Left ventricle myocardium inferior (tissue), 1 donor: Measurements from ENCODE around the gene DPY19L1. TPM values are rescaled to one million over a fixed set of nuclear protein-coding genes. Genes with fewer than 3 reads are reported as not detected.
"Not testable (repeated sequence)": the region's sequence is repeated elsewhere in the genome, so short reads cannot be mapped to it uniquely, and the experiment has no call there.

Experiments
- DNase-seq: peaks from one replicate; pipeline ENCODE4 v3.0.0-alpha.2; 2020
- H3K27ac ChIP-seq: fragments of 200-600 bp; replicated peaks from 2 replicates; pipeline ENCODE4 v1.8.0; 2021
- H3K27me3 ChIP-seq: fragments of 200-600 bp; 2 replicates; pipeline ENCODE4 v1.8.0; 2021; ENCODE audit warnings: low read depth
- H3K36me3 ChIP-seq: fragments of 200-600 bp; 2 replicates; pipeline ENCODE4 v1.8.0; 2021
- H3K4me1 ChIP-seq: fragments of 200-600 bp; 2 replicates; pipeline ENCODE4 v1.8.0; 2021
- H3K4me3 ChIP-seq: fragments of 200-600 bp; 2 replicates; pipeline ENCODE4 v1.8.0; 2021; ENCODE audit warnings: mild to moderate bottlenecking, moderate library complexity
- H3K9me3 ChIP-seq: fragments of 200-600 bp; replicated peaks from 2 replicates; pipeline ENCODE4 v1.8.0; 2021
- CTCF ChIP-seq: fragments of 200-600 bp; IDR thresholded peaks from 2 replicates; pipeline ENCODE4 v1.8.0; 2021; ENCODE audit warnings: antibody characterized with exemption, mild to moderate bottlenecking, borderline replicate concordance
- intact Hi-C: fragments of 100-400 bp; cut with micrococcal nuclease; formaldehyde crosslinking; loops from one replicate; pipeline ENCODE4 v1.11.0; 2022
- total RNA-seq: library from RNA; stranded (reverse); fragmentation: NEBNext Ultra II Directional; extraction: Animal tissue kit (Norgen Biotek cat#: 25700); gene quantifications from one replicate; pipeline ENCODE4 v1.2.1, GENCODE V29; 2021
- donor health status: DM: no; HTN: yes; CAD: no; lungs with severe emphysema.

The DPY19L1 gene
- total RNA-seq, 1 donor from 2014 or later: 28.5 TPM

- H3K4me3 ChIP-seq, H3K4me1 ChIP-seq, intact Hi-C loops, DNase-seq, H3K27ac ChIP-seq, H3K9me3 ChIP-seq, H3K27me3 ChIP-seq, H3K36me3 ChIP-seq: not testable (repeated sequence)
- TF ChIP-seq CTCF: peak; percentile 29
Observed at GRCh38 chr7:35055733-35056132, 18.4 kb upstream of the DPY19L1 start.

- H3K4me3 ChIP-seq, H3K36me3 ChIP-seq, intact Hi-C loops, H3K27ac ChIP-seq, H3K4me1 ChIP-seq, H3K9me3 ChIP-seq, H3K27me3 ChIP-seq, DNase-seq: not testable (repeated sequence)
Observed at GRCh38 chr7:35053488-35054175, 16.3 kb upstream of the DPY19L1 start.

GRCh38 chr7:35048390-35048789 is 11.1 kb upstream of the DPY19L1 start:
- H3K27me3 ChIP-seq, DNase-seq, H3K9me3 ChIP-seq, H3K4me3 ChIP-seq, H3K36me3 ChIP-seq, intact Hi-C loops, H3K27ac ChIP-seq: not testable (repeated sequence)
- peaks cover 12% of the 10 kb centered on the region for H3K4me1 ChIP-seq

- intact Hi-C loops, DNase-seq, H3K27me3 ChIP-seq, H3K27ac ChIP-seq, H3K4me3 ChIP-seq, H3K36me3 ChIP-seq, H3K9me3 ChIP-seq: not testable (repeated sequence)
- H3K4me1 ChIP-seq: peaks cover 12% of the 10 kb centered on the region
Observed at GRCh38 chr7:35047912-35048305, 10.6 kb upstream of the DPY19L1 start.

- intact Hi-C loops: not testable (repeated sequence)
Observed at GRCh38 chr7:35047263-35047911, 10.1 kb upstream of the DPY19L1 start.

GRCh38 chr7:35043301-35043700 is 6.0 kb upstream of the DPY19L1 start:
- not testable (repeated sequence) for H3K36me3 ChIP-seq

More at GRCh38 chr7:35047263-35047911, 10.1 kb upstream of the DPY19L1 start:
- not testable (repeated sequence) for H3K4me3 ChIP-seq, H3K36me3 ChIP-seq, H3K27me3 ChIP-seq, DNase-seq, H3K9me3 ChIP-seq, H3K27ac ChIP-seq
- peaks cover 12% of the 10 kb centered on the region for H3K4me1 ChIP-seq

GRCh38 chr7:35040906-35041305 is 3.6 kb upstream of the DPY19L1 start:
- Histone ChIP-seq H3K36me3 (no peaks in the 10 kb centered on the region), H3K4me1 (peaks cover 15% of the 10 kb centered on the region), H3K9me3 (no peaks in the 10 kb centered on the region), H3K27ac (no peak overlapping the region), H3K4me3 (no peak overlapping the region), H3K27me3 (no peaks in the 10 kb centered on the region)
- no peak for TF ChIP-seq CTCF
- DNase-seq: no peak
- intact Hi-C loops: no loop called here

More at GRCh38 chr7:35043301-35043700, 6.0 kb upstream of the DPY19L1 start:
- H3K9me3 ChIP-seq, H3K27ac ChIP-seq, H3K4me3 ChIP-seq, intact Hi-C loops, DNase-seq, H3K27me3 ChIP-seq: not testable (repeated sequence)
- peaks cover 15% of the 10 kb centered on the region for H3K4me1 ChIP-seq

- intact Hi-C loops: no loop called here
- peaks cover 31% of the 10 kb centered on the region for H3K4me1 ChIP-seq
Observed at GRCh38 chr7:35039343-35039742, 2.1 kb upstream of the DPY19L1 start.

More at GRCh38 chr7:35039343-35039742, 2.1 kb upstream of the DPY19L1 start:
- no peak overlapping the region for H3K27ac ChIP-seq
- H3K4me3 ChIP-seq: no peak overlapping the region
- no peaks in the 10 kb centered on the region for H3K9me3 ChIP-seq
- no peak for DNase-seq
- no peaks in the 10 kb centered on the region for H3K36me3 ChIP-seq
- no peak for TF ChIP-seq CTCF
- H3K27me3 ChIP-seq: no peaks in the 10 kb centered on the region
